Measurements from ENCODE around the gene SLC39A9.

GRCh38 chr14:69373104-69373503 is 25.4 kb upstream of the SLC39A9 start:
- no peak for TF ChIP-seq ZNF274 (IDR thresholded peaks at IDR 0.05; ENCODE audit: low read depth, low read length)
- no peak for TF ChIP-seq SUZ12 (IDR thresholded peaks at IDR 0.05; ENCODE audit: extremely low read depth, insufficient read depth, insufficient read length)
